K562 (cell line): ENCODE measurements around the gene CBX8. TPM values are rescaled to one million over a fixed set of nuclear protein-coding genes. Genes with fewer than 3 reads are reported as not detected.

Experiments
- ATAC-seq: fragments of 200-7000 bp; cut with Tn5 transposase; 3 replicates; pipeline ENCODE4 v1.9.1; 2020; ENCODE audit warnings: moderate library complexity
- BruUV-seq: library from RNA; stranded (reverse); fragments of 400-500 nt; replicated peaks from 2 replicates; lab custom pipeline; 2021; lab: Mats Ljungman, UMichigan
- CTCF ChIA-PET: fragments of 300-600 bp; formaldehyde crosslinking; extraction: SDS; loops from one replicate; lab custom pipeline; 2021; ENCODE audit warnings: low intra/inter-chr PET ratio; lab: Yijun Ruan, JAX
- POLR2A ChIA-PET: fragments of 300-600, 350-650 bp; sonication (Branson Sonifier 250); formaldehyde crosslinking; extraction: SDS; loops from one replicate; lab custom pipeline; 2021; ENCODE audit warnings: antibody characterized with exemption, inconsistent platforms; lab: Yijun Ruan, JAX
- DNase-seq, 4 experiments: peaks; one replicate each; pipeline versions ENCODE4 v3.0.0 to v3.0.0-alpha.2; 2011 to 2018; ENCODE audit warnings: low spot score in 3 of 4, mixed read lengths in 3 of 4; ENCODE audit errors: extremely low read depth in 1 of 4
- FAIRE-seq: peaks from 2 replicates; lab custom pipeline; 2011; peaks lifted over from hg19 to GRCh38; lab: Jason Lieb, UNC
- H2AFZ ChIP-seq: 2 replicates; pipeline ENCODE4 v1.6.0; 2011; ENCODE audit warnings: low read depth, low read length, control low read depth, inconsistent platforms
- H3K27ac ChIP-seq: fragments of 200-600 bp; 3 replicates; pipeline ENCODE4 v1.8.0; 2011; ENCODE audit warnings: low read depth, mild to moderate bottlenecking, control low read depth, inconsistent platforms, low read length, moderate library complexity, mixed read lengths; ENCODE audit errors: extremely low read depth
- H3K27me3 ChIP-seq, 2 experiments: fragments of 300-600 bp in 1 of 2; 2 replicates in 1 of 2; 3 replicates in 1 of 2; pipeline versions ENCODE4 v1.6.0 to v1.8.0; 2011; ENCODE audit warnings: inconsistent platforms in 2 of 2, low read length in 2 of 2, mild to moderate bottlenecking in 1 of 2, mixed read lengths in 1 of 2, moderate library complexity in 1 of 2; ENCODE audit not compliant: control insufficient read depth in 2 of 2, insufficient read depth in 2 of 2
- H3K36me3 ChIP-seq: fragments of 300-600 bp; 3 replicates; pipeline ENCODE4 v1.8.0; 2011; ENCODE audit warnings: mild to moderate bottlenecking, low read length, inconsistent platforms; ENCODE audit not compliant: control insufficient read depth, insufficient read depth
- H3K4me1 ChIP-seq, 2 experiments: fragments of 200-600 bp in 1 of 2; replicated peaks in 1 of 2; 2 replicates in 1 of 2; 3 replicates in 1 of 2; pipeline versions ENCODE4 v1.5.1 to v1.8.0; 2011; ENCODE audit warnings: inconsistent platforms in 2 of 2, low read length in 2 of 2, mild to moderate bottlenecking in 1 of 2, mixed read lengths in 1 of 2, moderate library complexity in 1 of 2; ENCODE audit not compliant: control insufficient read depth in 2 of 2, insufficient read depth in 2 of 2
- H3K4me2 ChIP-seq: 2 replicates; pipeline ENCODE4 v1.6.1; 2011; ENCODE audit warnings: low read length, control low read depth, inconsistent platforms, mixed read lengths; ENCODE audit not compliant: insufficient read depth
- H3K4me3 ChIP-seq: fragments of 200-600 bp; sonication (generic), shearing (Covaris generic); 2 replicates; pipeline ENCODE4 v1.5.1; 2016; ENCODE audit warnings: control low read depth, inconsistent platforms
- H3K79me2 ChIP-seq: fragments of 200-600 bp; 3 replicates; pipeline ENCODE4 v1.8.0; 2011; ENCODE audit warnings: low read length, inconsistent platforms; ENCODE audit not compliant: control insufficient read depth, insufficient read depth
- H3K9ac ChIP-seq, 2 experiments: 2 replicates each; pipeline versions ENCODE4 v1.6.0 to v1.6.1; 2011; ENCODE audit warnings: low read depth in 2 of 2, low read length in 2 of 2, control low read depth in 1 of 2, inconsistent platforms in 1 of 2, mild to moderate bottlenecking in 1 of 2, mixed read lengths in 1 of 2; ENCODE audit not compliant: insufficient read depth in 1 of 2
- H3K9me1 ChIP-seq: one replicate; pipeline ENCODE4 v1.6.0; 2011; ENCODE audit warnings: inconsistent platforms, mild to moderate bottlenecking, low read length, moderate library complexity; ENCODE audit not compliant: control insufficient read depth, insufficient read depth
- H3K9me3 ChIP-seq: replicated peaks from 2 replicates; pipeline ENCODE4 v1.5.1; 2011; ENCODE audit warnings: low read depth, low read length, inconsistent platforms; ENCODE audit not compliant: control insufficient read depth, insufficient read depth
- H4K20me1 ChIP-seq: replicated peaks from 2 replicates; pipeline ENCODE4 v1.6.1; 2011; ENCODE audit warnings: low read length, inconsistent platforms, mixed read lengths; ENCODE audit not compliant: control insufficient read depth, insufficient read depth
- BDP1 ChIP-seq: IDR thresholded peaks from 3 replicates; pipeline ENCODE4 v1.6.1; 2011; ENCODE audit not compliant: insufficient read length, insufficient read depth
- CLOCK ChIP-seq: fragments of 250-450 bp; sonication (Bioruptor Pico); IDR thresholded peaks from 2 replicates; pipeline ENCODE4 v1.4.0; 2020; ENCODE audit warnings: mild to moderate bottlenecking, moderate library complexity, borderline replicate concordance
- HINFP ChIP-seq: fragments of 450-650 bp; conservative IDR thresholded peaks from 2 replicates; pipeline ENCODE4 v1.6.1; 2016; ENCODE audit warnings: missing genetic modification characterization, low read depth, mild to moderate bottlenecking, control low read depth, missing compliant biosample characterization
- HNRNPL ChIP-seq: fragments of 200-400 bp; formaldehyde crosslinking; IDR thresholded peaks from 2 replicates; pipeline ENCODE4 v1.6.1; 2017; ENCODE audit warnings: low read depth, mild to moderate bottlenecking, low read length
- NONO ChIP-seq, 2 experiments: fragments of 200-400 bp in 1 of 2; fragments of 450-650 bp in 1 of 2; formaldehyde crosslinking in 1 of 2; IDR thresholded peaks; 2 replicates each; pipeline ENCODE4 v1.6.1; 2017; ENCODE audit warnings: low read depth in 2 of 2, mild to moderate bottlenecking in 2 of 2, moderate library complexity in 2 of 2, low read length in 1 of 2
- POLR2H ChIP-seq: IDR thresholded peaks from 2 replicates; pipeline ENCODE4 v1.6.1; 2016; ENCODE audit warnings: missing genetic modification characterization, low read depth, mild to moderate bottlenecking, control low read depth, missing compliant biosample characterization, moderate library complexity
- THRB ChIP-seq: fragments of 450-650 bp; formaldehyde crosslinking; conservative IDR thresholded peaks from 2 replicates; pipeline ENCODE4 v1.4.0; 2022; ENCODE audit warnings: mild to moderate bottlenecking, missing genetic modification characterization
- ZBTB33 ChIP-seq: sonication (generic); formaldehyde crosslinking; IDR thresholded peaks from 2 replicates; pipeline ENCODE4 v1.8.1; 2023; ENCODE audit warnings: mild to moderate bottlenecking, missing genetic modification reagents
- ZNF12 ChIP-seq: sonication (generic); formaldehyde crosslinking; IDR thresholded peaks from 2 replicates; pipeline ENCODE4 v1.4.0; 2020; ENCODE audit warnings: mild to moderate bottlenecking, missing genetic modification reagents
- ZNF668 ChIP-seq: fragments of 250-450 bp; sonication (Bioruptor Pico); IDR thresholded peaks from 2 replicates; pipeline ENCODE4 v1.8.0; 2022; ENCODE audit warnings: mild to moderate bottlenecking, inconsistent platforms
- WGBS: fragments of 100-300 bp; shearing (Covaris generic); methylation state at CpG from one replicate; pipeline ENCODE4 v1.1.6; 2016; ENCODE audit warnings: low coverage, mixed read lengths; ENCODE audit not compliant: insufficient coverage; ENCODE audit errors: missing lambda C conversion rate; 5-methylcytosine and 5-hydroxymethylcytosine counted together
- in situ Hi-C: fragments of 300-500 bp; cut with MboI; formaldehyde crosslinking; loops from 4 replicates; pipeline ENCODE4 v1.15.0; 2018; ENCODE audit warnings: inconsistent platforms, mixed read lengths
- intact Hi-C: fragments of 100-400 bp; cut with micrococcal nuclease; formaldehyde crosslinking; loops from 2 replicates; pipeline ENCODE4 v1.14.2; 2022
- polyA plus RNA-seq, 8 experiments: library from polyadenylated mRNA; depleted of rRNA in 4 of 8; stranded (reverse) in 5 of 8; unstranded in 3 of 8; fragments of >200 nt; fragmentation: Nextera tagmentation in 2 of 8; fragmentation: Illumina TruSeq in 1 of 8; extraction: Ambion mirVana in 2 of 8; extraction: Trizol in 1 of 8; gene quantifications; 2 replicates each; pipeline versions ENCODE4 v1.2.1 to v1.2.3, GENCODE V29; 2011 to 2014; ENCODE audit warnings: inconsistent platforms in 1 of 8, missing spikeins in 1 of 8
- total RNA-seq, 7 experiments: library from RNA; depleted of rRNA in 6 of 7; stranded (reverse); fragments of >200 nt in 6 of 7; fragmentation: Illumina TruSeq in 2 of 7; extraction: Trizol in 2 of 7; gene quantifications; 2 replicates each; pipeline versions ENCODE4 v1.2.1 to v1.2.3, GENCODE V29; 2011 to 2021; ENCODE audit warnings: low replicate concordance in 1 of 7

The CBX8 gene
- total and polyA plus RNA-seq, 9 of the 15 experiments (the other 6 are each of a cell fraction or from before 2014, with no cell fraction given), result 0.08 to 11.9 (median 2.6) TPM

- POLR2A ChIA-PET, result interaction anchor here (1.9 to 2.5 kb wide), 2 partner anchors 32 to 35 kb away, joined by 7 to 10 read pairs; partner anchors contain the start of gene CBX4
- H3K9ac ChIP-seq, result peak overlapping the region in 1 of 2 experiments; percentile 92; a peak in 2 of 4 replicates
- no peaks in the 10 kb centered on the region for H4K20me1 ChIP-seq
- H3K9me1 ChIP-seq, result no peaks in the 10 kb centered on the region
- H3K4me3 ChIP-seq, result no peak overlapping the region
- H3K4me2 ChIP-seq, result no peak overlapping the region
- BruUV-seq, result no TSS peak
- no peak overlapping the region for H3K27ac ChIP-seq
- H3K79me2 ChIP-seq, result no peaks in the 10 kb centered on the region
- CTCF ChIA-PET, result no interaction called here
- FAIRE-seq, result no peak
- in situ Hi-C loops, result loop anchor here (5.0 kb wide), 1 partner anchor 33 kb away; the partner anchor contains the start of gene CBX4
- peaks cover 41 to 67% of the 10 kb centered on the region in 2 experiments for H3K4me1 ChIP-seq
- no peak for ATAC-seq
- 96% methylated on average over 62 of the region's 76 CpGs for WGBS
- no peaks in the 10 kb centered on the region for H3K27me3 ChIP-seq
- intact Hi-C loops, result loop anchor here (10.0 kb wide), 1 partner anchor 171 kb away; no protein-coding TSS in a partner anchor
- no peak for DNase-seq
- H3K36me3 ChIP-seq, result no peaks in the 10 kb centered on the region; the same call in 2 of the 3 replicates
- no peak overlapping the region for H2AFZ ChIP-seq
- H3K9me3 ChIP-seq, result peaks cover 3% of the 10 kb centered on the region
- TF ChIP-seq HNRNPL (0 out of 2 replicates have a peak, but pooled peaks have one; percentile 22), HINFP (tag) (no peak), POLR2H (tag) (no peak), ZNF668 (CRISPR knock-in tag) (no peak), THRB (CRISPR knock-in tag) (no peak), BDP1 (no peak), CLOCK (CRISPR knock-in tag) (no peak), ZBTB33 (CRISPR knock-in tag) (peak; percentile 14; the same call in 1 of the 2 replicates), NONO (IDR thresholded peaks at IDR 0.05; ENCODE audit: low read depth in 2 of 2, low read length in 1 of 2) (peak in 1 of 2 experiments; percentile 47; a peak in 1 of 4 replicates), ZNF12 (no peak)
Observed at GRCh38 chr17:79803997-79804855, 7.3 kb upstream of the CBX8 start.
